Activated T-cell treated with anti-CD3 and anti-CD28 coated beads for 4 hours (primary cell): ENCODE measurements around the gene EGFL8.

Experiments used
- DNase-seq: peaks from one replicate; pipeline ENCODE4 v3.0.0-alpha.2; 2020

EGFL8 gene

DNA sequence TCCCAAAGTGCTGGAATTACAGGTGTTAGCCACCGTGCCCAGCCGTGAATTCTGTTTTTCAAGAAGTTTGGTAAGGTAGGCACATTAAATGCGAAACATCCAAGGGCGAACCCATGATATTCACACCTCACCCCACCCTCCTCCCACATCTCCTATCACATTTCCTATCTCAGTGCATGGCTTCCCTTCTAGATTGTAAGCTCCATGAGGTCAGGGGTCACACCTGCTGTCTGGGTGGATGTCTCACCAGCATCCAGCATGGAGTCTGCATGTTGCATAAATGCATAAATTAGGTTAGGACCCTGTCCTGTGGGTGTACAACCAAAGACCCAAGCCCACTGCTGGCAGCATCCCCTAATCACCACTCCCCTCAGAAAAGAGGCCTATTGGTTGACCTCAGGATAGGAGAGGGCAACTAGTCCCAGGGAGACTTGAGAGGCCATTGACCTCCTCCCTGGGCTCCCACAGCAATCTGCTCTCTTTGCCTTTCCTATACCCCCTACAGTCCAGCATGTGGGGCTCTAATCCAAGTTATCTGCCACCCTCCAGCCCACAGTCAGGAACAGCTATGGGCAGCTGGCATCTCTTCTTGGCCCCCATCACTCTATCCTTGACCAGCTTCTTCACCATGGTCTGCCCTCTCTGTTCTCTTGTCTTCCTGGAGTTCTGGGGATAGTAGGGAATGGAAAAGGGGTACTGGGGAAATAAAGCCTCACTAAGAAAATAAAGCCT is 16.8 kb upstream of the EGFL8 start:
- DNase-seq = no peak

DNA sequence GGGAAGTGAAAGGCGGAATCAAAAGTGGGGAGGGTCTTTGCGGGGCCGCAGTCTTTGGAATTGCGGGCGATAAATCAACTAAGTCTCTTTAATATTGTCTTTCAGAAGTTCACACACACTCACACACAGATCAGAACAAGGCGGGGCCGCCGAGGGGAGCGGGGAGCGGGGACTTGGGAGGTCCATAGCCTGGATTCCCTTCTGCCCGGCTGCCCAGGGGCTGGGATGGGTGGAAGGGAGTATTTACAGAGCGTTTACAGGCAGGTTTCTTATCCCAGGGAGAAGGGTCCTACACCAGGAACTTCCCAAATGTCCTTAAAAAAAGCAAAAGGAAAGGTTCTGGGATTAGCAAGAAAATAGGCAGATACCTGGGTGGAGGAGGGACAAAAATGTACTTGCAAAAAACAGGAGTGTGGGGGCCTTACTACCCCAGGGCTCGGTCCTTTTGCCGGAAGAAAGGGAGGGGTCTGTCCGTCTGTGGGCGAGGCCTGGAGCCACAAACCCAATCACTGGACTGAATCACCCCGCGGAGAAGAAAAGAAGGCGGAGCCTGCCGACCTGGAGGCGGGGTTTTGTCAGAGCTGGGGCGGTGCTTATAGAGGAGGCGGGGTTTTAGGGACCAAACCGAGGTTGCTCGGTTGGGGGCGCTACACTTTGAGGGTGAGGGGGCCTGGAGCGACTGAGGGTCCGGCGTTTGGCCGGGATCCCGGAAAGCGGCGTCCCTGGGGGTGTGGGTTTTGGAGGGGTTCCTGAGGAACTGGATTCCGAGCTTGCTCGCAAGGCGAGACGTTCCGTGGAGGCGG is 15.9 kb upstream of the EGFL8 start:
- peak; percentile 62 for DNase-seq

GRCh38 chr6:32149092-32149755 is 15.2 kb upstream of the EGFL8 start:
- no peak for DNase-seq

- DNase-seq = no peak
Observed at GRCh38 chr6:32149932-32150870, 14.2 kb upstream of the EGFL8 start.

DNA sequence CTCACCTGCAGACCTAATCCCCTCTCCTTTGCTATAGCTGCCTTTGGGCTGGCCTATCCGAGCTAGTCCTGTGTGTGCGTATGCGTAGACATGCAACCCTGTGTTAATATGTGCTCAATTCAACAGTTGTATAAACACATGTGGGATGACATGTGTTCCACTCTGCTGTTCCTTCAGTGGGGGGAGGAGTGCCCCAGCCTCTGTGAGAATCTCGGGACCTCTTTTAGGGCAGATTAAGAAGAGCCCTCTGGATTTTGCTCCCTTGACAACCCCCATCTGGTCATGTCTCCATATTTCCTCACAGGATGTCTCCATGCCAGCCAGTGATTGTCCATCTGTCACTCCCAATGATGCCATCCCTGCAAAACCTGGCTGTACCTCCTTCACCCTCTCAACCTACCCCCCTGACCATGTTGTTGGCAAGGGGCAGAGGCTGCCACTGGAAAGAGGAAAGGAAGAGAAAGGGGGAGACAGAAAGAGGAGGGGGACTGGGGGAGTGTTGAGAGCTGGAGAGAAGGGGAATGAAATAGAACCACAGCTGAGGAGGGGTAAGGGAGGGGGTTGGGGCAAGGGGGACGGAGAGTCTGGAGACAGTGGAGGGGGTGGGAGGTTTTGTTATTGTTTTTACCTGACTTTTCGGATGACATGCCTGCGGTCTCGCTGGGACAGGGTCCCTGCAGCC is 13.1 kb upstream of the EGFL8 start:
- DNase-seq = no peak

GRCh38 chr6:32151863-32152768 is 12.3 kb upstream of the EGFL8 start, which contains the start of gene PRRT1:
TSS of gene PRRT1 (minus strand) at chr6:32151939. CDS start at chr6:32151827, 112 bp downstream.
- DNase-seq = no peak

DNA sequence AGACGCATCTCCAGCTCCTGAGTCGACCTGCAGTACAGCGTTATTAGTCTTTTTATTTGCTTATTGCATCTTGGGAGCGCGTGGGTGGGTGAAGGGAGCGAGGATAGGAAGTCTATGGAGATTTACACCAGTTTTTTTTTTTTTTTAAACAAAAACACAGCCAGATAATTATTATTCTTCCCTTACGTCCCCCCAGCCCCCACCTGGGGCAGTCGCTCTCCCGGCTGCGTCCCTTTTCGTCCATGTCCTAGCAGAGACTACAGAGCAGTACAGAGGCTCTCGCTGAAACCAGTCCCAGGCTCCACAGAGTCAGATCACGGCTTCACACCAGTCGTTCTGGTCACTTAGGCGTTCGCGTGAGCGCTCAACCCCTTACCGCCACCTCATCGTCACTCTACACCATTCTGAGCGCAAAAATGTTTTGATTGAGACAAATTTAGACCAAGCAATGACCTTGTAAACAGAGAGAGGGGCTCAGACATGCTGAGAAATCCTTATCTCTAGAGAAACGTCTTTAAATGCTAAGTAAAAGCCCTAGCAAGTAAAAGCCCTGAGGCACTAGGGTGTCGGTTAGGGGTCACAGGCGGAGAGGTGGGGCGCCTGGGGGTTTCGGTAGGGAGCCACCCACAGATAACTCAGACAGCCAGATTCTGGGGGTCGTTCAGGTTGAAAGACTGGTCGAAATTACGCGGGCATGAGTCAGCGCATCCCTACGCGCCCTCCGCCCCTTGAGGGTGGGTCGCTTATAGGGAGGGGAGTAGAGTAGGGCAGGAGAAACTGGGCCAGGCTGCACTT is 11.4 kb upstream of the EGFL8 start:
- DNase-seq = no peak

GRCh38 chr6:32153564-32154513 is 10.6 kb upstream of the EGFL8 start, which contains the start of gene PPT2:
TSS of gene PPT2 (plus strand) at chr6:32154141. CDS start at chr6:32154595, 454 bp downstream.
- DNase-seq = peak; percentile 57

DNA sequence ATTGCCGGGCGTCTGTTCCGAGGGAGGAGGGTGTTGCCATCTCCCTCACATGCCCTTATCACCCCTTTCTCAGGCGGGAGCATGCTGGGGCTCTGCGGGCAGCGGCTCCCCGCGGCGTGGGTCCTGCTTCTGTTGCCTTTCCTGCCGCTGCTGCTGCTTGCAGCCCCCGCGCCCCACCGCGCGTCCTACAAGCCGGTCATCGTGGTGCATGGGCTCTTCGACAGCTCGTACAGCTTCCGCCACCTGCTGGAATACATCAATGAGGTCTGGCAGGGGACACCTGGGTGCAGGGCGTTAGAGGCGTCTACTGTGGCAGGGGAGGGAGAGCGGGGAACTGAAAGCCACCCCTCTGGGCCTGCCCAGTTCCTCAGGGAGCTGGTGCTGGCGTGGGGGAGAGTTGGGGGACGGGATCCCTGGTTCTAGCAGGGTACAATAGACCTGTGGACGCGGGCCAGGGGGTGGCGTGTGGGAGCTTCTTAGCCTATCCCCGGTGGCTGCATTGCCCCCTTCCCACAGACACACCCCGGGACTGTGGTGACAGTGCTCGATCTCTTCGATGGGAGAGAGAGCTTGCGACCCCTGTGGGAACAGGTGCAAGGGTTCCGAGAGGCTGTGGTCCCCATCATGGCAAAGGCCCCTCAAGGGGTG is 9.8 kb upstream of the EGFL8 start:
- peak; percentile 32 for DNase-seq

DNA sequence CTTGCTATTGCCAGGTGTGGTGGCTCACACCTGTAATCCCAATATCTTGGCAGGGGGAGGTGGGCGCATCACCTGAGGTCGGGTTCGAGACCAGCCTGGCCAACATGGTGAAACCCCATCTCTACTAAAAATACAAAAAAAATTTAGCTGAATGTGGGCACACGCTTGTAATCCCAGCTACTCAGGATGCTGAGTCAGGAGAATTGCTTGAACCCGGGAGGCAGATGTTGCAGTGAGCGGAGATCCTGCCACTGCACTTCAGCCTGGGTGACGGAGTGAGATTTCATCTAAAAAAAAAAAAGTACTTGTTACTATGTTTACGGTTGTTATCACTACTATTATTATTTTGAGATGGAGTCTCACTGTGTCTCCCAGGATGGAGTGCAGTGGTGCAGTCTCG is 7.5 kb upstream of the EGFL8 start:
- DNase-seq = no peak

DNA sequence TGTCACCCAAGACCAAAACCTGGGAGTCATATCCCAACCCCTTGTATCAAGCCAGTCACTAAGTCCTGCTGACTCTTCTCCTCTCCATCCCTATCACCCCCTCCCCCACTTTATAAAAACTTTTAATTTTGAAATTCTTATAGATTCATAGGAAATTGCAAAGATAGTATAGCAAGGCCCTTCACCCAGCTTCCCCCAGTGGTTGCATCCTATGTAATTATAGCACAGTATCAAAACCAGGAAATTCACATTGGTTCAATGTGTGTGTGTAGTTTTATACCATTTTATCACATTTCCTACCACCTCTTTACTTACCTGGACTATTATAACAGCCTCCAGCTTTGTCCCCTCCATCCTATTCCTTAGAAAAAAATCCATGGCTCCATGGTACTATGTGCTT is 6.3 kb upstream of the EGFL8 start:
- DNase-seq = no peak

DNA sequence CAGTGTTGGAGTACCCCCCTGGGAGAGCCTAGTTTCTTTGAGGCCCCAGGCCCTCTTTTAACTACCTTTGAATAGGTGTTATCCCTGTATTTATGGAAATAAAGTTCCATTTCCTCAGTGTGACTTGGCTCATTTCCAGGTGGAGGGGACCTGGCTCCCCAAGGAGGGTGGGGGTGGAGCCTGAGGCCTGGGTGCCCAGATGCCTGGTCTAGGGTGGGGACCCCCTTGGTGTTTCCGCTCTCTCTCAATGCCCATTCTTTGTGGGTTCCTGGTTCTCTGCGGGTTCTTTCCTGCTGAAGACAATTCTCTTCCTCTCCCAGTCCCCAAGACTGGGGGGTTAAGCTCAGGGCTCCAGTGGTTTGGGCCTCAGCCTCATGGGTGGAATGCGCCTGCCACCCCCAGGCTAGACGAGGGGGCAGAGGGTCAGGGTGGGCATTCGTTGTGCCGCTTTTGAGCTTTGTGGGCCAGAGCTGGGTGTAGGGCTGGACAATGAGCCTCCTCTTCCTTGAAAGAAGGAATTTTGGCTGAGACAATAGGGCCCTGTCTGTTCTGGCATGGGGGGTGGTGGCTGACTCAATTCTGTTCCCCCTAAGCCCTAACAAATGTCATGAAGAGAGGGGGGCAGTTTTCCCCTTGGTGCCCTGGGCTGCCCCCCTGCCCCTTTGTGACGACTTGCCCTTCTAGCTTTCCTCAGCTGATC is 686 bp upstream of the EGFL8 start:
- no peak for DNase-seq

GRCh38 chr6:32166411-32167061 is 2.1 kb downstream of the EGFL8 start:
- DNase-seq = no peak

- DNase-seq = no peak
Observed at GRCh38 chr6:32167154-32167760, 2.9 kb downstream of the EGFL8 start.

GRCh38 chr6:32167761-32168262 is 3.4 kb downstream of the EGFL8 start:
- no peak for DNase-seq

DNA sequence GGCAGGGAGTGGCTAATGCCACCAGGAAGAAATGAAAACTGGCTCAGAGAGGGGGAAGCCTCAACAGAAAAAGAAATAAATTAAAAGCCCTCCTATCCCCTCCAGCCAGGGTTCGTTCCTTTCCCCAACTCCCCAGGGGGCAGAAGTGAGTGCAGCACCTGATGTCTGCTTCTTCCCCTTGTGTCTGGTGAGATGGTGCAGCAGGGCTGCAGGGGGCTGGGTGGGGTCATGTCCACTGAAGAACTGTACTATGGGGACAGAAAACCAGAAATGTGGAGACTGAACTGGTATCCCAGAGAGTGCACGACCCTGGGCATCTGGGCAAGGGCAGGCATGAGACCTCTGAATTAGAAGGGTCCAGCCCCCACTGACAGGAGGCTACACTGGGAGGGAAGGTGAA is 4.0 kb downstream of the EGFL8 start:
- DNase-seq = no peak
